Measurements from ENCODE around the gene HPCAL1. TPM values are rescaled to one million over a fixed set of nuclear protein-coding genes. Genes with fewer than 3 reads are reported as not detected.
"Not testable (repeated sequence)": the region's sequence is repeated elsewhere in the genome, so short reads cannot be mapped to it uniquely, and the experiment has no call there.

The HPCAL1 gene
- total RNA-seq, 1 donor from 2014 or later, result 13.1 TPM

GRCh38 chr2:10297959-10298531, 4.7 kb upstream of the HPCAL1 start:
- Mint-ChIP-seq H3K4me1 (ENCODE audit: low read depth, unreplicated experiment) (no peaks in the 10 kb centered on the region), H3K4me3 (ENCODE audit: unreplicated experiment) (no peak overlapping the region), H3K9me3 (ENCODE audit: unreplicated experiment) (peaks cover 5% of the 10 kb centered on the region), H3K36me3 (ENCODE audit: unreplicated experiment) (peaks cover 9% of the 10 kb centered on the region), H3K27me3 (ENCODE audit: unreplicated experiment) (peaks cover 3% of the 10 kb centered on the region), H3K27ac (ENCODE audit: unreplicated experiment) (no peak overlapping the region)
- DNase-seq, result no peak
- TF ChIP-seq, protein P1, sequence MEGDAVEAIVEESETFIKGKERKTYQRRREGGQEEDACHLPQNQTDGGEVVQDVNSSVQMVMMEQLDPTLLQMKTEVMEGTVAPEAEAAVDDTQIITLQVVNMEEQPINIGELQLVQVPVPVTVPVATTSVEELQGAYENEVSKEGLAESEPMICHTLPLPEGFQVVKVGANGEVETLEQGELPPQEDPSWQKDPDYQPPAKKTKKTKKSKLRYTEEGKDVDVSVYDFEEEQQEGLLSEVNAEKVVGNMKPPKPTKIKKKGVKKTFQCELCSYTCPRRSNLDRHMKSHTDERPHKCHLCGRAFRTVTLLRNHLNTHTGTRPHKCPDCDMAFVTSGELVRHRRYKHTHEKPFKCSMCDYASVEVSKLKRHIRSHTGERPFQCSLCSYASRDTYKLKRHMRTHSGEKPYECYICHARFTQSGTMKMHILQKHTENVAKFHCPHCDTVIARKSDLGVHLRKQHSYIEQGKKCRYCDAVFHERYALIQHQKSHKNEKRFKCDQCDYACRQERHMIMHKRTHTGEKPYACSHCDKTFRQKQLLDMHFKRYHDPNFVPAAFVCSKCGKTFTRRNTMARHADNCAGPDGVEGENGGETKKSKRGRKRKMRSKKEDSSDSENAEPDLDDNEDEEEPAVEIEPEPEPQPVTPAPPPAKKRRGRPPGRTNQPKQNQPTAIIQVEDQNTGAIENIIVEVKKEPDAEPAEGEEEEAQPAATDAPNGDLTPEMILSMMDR (IDR thresholded peaks at IDR 0.05; ENCODE audit: partially characterized antibody, unreplicated experiment), result no peak

DNA sequence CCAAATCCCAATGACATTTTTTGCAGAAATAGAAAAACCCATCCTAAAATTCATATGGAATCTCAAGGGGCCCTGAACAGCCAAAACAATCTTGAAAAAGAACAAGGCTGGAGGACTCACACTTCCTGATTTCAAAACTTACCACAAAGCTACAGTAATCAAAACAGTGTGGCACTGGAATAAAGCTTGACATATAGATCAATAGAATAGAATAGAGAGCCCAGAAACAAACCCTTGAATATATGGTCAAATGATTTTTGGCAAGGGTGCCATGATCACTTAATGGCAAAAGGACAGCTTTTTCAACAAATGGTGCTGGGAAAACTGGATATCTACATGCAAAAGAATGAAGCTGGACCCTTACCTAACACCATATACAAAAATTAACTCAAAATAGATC, 3.9 kb upstream of the HPCAL1 start:
- not testable (repeated sequence) for H3K27ac Mint-ChIP-seq (ENCODE audit: unreplicated experiment); H3K9me3 Mint-ChIP-seq (ENCODE audit: unreplicated experiment); H3K4me3 Mint-ChIP-seq (ENCODE audit: unreplicated experiment); H3K27me3 Mint-ChIP-seq (ENCODE audit: unreplicated experiment); DNase-seq; H3K4me1 Mint-ChIP-seq (ENCODE audit: low read depth, unreplicated experiment); H3K36me3 Mint-ChIP-seq (ENCODE audit: unreplicated experiment)

DNA sequence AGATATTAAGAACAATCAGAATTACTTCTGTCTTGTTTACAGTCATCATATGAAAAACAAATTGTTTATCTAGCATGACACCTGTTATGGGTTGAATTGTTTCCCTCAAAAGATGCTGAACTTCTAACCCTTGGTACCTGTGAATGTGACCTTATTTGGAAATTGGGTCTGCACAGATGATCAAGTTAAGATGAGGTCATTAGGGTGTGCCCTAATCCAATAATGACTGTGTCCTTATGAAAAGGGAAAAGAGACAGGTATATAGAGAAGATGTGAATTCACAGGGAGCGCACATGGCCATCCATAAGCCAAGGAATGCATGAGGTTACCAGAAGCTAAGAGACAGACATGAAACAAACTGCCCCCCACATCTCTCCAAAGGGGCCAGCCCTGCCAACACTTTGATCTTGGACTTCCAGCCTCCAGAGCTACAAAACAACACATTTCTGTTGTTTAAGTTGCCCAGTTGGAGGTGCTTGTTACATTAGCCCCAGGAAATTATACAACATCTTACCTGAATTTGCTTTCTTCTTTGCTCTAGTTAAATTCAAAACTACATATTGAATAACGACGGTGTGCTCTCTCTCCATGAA, 2.3 kb upstream of the HPCAL1 start:
- H3K4me3 Mint-ChIP-seq (ENCODE audit: unreplicated experiment), result no peak overlapping the region
- peaks cover 5% of the 10 kb centered on the region for H3K9me3 Mint-ChIP-seq (ENCODE audit: unreplicated experiment)
- H3K27ac Mint-ChIP-seq (ENCODE audit: unreplicated experiment), result no peak overlapping the region
- TF ChIP-seq, protein P1 (IDR thresholded peaks at IDR 0.05; ENCODE audit: partially characterized antibody, unreplicated experiment), result no peak
- DNase-seq, result no peak
- peaks cover 2% of the 10 kb centered on the region for H3K4me1 Mint-ChIP-seq (ENCODE audit: low read depth, unreplicated experiment)
- H3K36me3 Mint-ChIP-seq (ENCODE audit: unreplicated experiment), result peaks cover 9% of the 10 kb centered on the region
- peaks cover 9% of the 10 kb centered on the region for H3K27me3 Mint-ChIP-seq (ENCODE audit: unreplicated experiment)

- Mint-ChIP-seq H3K36me3 (ENCODE audit: unreplicated experiment) (peaks cover 9% of the 10 kb centered on the region), H3K9me3 (ENCODE audit: unreplicated experiment) (peaks cover 6% of the 10 kb centered on the region), H3K4me3 (ENCODE audit: unreplicated experiment) (no peak overlapping the region), H3K27me3 (ENCODE audit: unreplicated experiment) (peaks cover 11% of the 10 kb centered on the region), H3K27ac (ENCODE audit: unreplicated experiment) (no peak overlapping the region), H3K4me1 (ENCODE audit: low read depth, unreplicated experiment) (peaks cover 2% of the 10 kb centered on the region)
- no peak for DNase-seq
- TF ChIP-seq, protein P1 (IDR thresholded peaks at IDR 0.05; ENCODE audit: partially characterized antibody, unreplicated experiment), result no peak
Measured at GRCh38 chr2:10300997-10301940, 1.4 kb upstream of the HPCAL1 start.

DNA sequence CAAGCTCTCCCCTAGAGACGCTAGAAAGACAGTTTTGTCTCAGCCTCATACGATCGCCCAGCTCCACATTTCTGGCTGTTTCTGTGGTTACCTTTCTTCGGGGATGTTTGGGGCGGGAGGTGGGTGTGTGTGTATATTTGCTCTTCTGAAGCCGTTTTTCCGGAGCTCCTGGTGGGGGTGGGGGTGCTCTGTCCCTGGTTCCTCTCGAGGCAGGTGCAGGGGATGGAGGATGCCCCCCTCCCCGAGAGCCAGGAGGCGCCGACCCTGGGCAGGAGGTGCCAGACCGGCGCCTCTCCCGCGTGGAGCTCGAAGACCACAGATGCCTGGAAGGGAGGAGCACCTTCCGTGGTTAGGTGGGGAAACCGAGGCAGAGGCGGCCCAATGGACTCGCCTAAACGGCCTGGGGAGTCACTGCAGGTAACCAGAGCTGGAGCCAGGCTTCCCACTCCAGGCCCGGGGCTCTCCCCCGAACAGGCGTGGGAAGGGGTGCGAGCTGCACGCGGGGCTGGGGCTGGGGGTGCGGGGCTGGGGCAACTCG, 694 bp upstream of the HPCAL1 start:
- Mint-ChIP-seq H3K27ac (ENCODE audit: unreplicated experiment) (no peak overlapping the region), H3K27me3 (ENCODE audit: unreplicated experiment) (peaks cover 11% of the 10 kb centered on the region), H3K4me1 (ENCODE audit: low read depth, unreplicated experiment) (peaks cover 2% of the 10 kb centered on the region), H3K36me3 (ENCODE audit: unreplicated experiment) (peaks cover 9% of the 10 kb centered on the region), H3K4me3 (ENCODE audit: unreplicated experiment) (no peak overlapping the region), H3K9me3 (ENCODE audit: unreplicated experiment) (peaks cover 6% of the 10 kb centered on the region)
- TF ChIP-seq, protein P1 (IDR thresholded peaks at IDR 0.05; ENCODE audit: partially characterized antibody, unreplicated experiment), result no peak
- DNase-seq, result no peak

Data from glutamatergic neuron (in vitro differentiated cells).